ENCODE measurements around the gene MYL6B.

The MYL6B gene

DNA sequence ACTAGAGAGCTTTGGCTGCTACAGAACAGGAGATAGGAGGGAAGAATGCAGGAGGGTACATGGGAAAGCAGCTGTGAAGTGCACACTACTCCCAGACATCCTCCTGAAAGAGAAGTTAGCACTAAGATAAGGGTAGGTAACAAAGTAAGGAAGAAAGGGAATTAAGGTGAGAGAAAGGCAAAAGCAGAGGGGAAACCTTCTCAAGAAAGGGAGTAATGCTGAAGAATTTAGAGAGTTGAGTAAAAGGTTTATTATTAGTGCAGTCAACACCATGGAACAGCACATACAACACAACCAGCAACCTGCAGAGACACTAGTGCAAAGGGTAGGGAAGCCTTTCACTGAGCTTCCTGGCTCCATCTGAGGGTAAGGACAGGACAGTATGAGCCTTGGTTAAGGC lies 51.9 kb downstream of the MYL6B start:
- DNase-seq (ENCODE audit: low read depth in 4 of 4, low spot score in 1 of 4), result no peak

DNA sequence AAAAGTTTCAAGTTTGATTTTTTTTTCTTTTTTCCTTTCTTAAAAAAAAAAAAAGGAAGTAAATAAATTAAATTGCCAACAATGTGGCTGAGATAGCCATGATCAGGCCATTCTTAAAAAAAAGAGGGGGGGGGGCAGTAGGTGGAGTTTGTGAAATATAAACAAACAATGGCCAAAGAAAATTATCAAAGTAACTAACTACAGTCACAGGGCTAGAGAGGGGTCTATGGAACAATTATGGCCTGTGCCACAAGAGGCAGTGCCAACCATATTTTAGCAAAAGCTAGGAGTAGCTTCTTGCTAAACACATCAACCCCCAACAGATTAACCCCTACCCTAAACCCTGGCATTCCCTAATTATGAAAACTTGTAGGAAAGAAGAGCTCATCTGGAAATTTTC lies 53.1 kb downstream of the MYL6B start:
- DNase-seq (ENCODE audit: low read depth in 4 of 4, low spot score in 1 of 4), result no peak

DNA sequence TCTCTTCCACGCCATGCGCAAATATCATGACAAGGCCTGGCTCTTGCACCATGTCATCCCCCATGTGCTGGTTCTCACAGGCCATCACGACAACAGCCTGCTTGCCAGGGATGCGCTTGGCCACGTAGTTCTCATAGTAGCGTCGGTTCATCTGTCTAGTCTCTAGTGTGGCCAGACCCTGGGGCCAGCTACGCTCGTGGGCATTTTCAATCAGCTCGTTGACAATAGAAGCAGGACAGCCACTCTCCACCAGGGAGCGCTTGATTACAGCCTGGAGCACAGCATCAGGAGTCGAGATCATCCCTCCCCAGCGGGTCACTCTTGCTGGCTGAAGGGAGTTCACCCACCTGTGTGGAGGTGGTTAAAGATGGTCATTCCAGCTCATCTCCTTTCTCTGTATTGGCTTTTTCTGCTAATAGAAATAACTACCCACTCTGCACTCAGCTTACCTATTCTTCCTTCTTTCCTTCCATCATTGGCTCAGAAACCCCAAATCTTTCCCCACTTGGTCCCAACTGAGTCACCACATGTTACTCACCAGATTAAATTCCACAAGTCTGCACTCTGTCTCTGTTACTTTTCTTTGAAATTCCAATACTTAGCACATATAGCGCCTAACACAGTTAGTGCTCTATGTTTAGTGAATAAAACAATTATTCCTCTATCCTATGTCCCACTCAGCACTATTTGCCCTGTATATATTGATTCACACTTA lies 54.2 kb downstream of the MYL6B start:
- DNase-seq (ENCODE audit: low read depth in 4 of 4, low spot score in 1 of 4), result no peak

All from stimulated activated CD4-positive, alpha-beta T cell treated with anti-CD3 and anti-CD28 coated beads, Interleukin-1b, Interleukin-23, amount 100 ng/mL, for 24 hours (primary cell).